ENCODE data around the gene COPZ1. TPM values are rescaled to one million over a fixed set of nuclear protein-coding genes. Genes with fewer than 3 reads are reported as not detected.
"Not testable (repeated sequence)": the region's sequence is repeated elsewhere in the genome, so short reads cannot be mapped to it uniquely, and the experiment has no call there.

The COPZ1 gene
- total RNA-seq, 1 donor from 2014 or later: 137 TPM

GRCh38 chr12:54306925-54307741 is 17.8 kb upstream of the COPZ1 start:
- Mint-ChIP-seq H3K27me3 (ENCODE audit: low read depth) (no peaks in the 10 kb centered on the region), H3K9me3 (no peaks in the 10 kb centered on the region), H3K4me1 (peaks cover 16% of the 10 kb centered on the region), H3K27ac (no peak overlapping the region), H3K4me3 (no peak overlapping the region), H3K36me3 (no peaks in the 10 kb centered on the region)
- TF ChIP-seq CTCF (IDR thresholded peaks at IDR 0.05; ENCODE audit: unreplicated experiment): no peak
- no peak for DNase-seq (ENCODE audit: low spot score in 2 of 2, unreplicated experiment in 2 of 2)

- Mint-ChIP-seq H3K27ac (no peak overlapping the region), H3K36me3 (no peaks in the 10 kb centered on the region), H3K9me3 (no peaks in the 10 kb centered on the region), H3K27me3 (ENCODE audit: low read depth) (no peaks in the 10 kb centered on the region), H3K4me3 (no peak overlapping the region), H3K4me1 (peaks cover 6% of the 10 kb centered on the region)
- TF ChIP-seq CTCF (IDR thresholded peaks at IDR 0.05; ENCODE audit: unreplicated experiment): no peak
- DNase-seq (ENCODE audit: low spot score in 2 of 2, unreplicated experiment in 2 of 2): no peak
These were observed 13.9 kb upstream of the COPZ1 start for GRCh38 chr12:54311051-54311450.

- not testable (repeated sequence) for H3K4me3 Mint-ChIP-seq; DNase-seq (ENCODE audit: low spot score in 2 of 2, unreplicated experiment in 2 of 2); H3K36me3 Mint-ChIP-seq; H3K27ac Mint-ChIP-seq; H3K9me3 Mint-ChIP-seq; H3K4me1 Mint-ChIP-seq; H3K27me3 Mint-ChIP-seq (ENCODE audit: low read depth)
These were observed 12.6 kb upstream of the COPZ1 start for GRCh38 chr12:54312309-54312708.

- Mint-ChIP-seq H3K4me1 (peaks cover 14% of the 10 kb centered on the region), H3K4me3 (no peak overlapping the region), H3K27me3 (ENCODE audit: low read depth) (no peaks in the 10 kb centered on the region), H3K9me3 (no peaks in the 10 kb centered on the region), H3K27ac (no peak overlapping the region), H3K36me3 (no peaks in the 10 kb centered on the region)
- no peak for DNase-seq (ENCODE audit: low spot score in 2 of 2, unreplicated experiment in 2 of 2)
- TF ChIP-seq CTCF (IDR thresholded peaks at IDR 0.05; ENCODE audit: unreplicated experiment): no peak
These were observed 3.6 kb upstream of the COPZ1 start for GRCh38 chr12:54321363-54321762.

GRCh38 chr12:54325442-54326109 is 645 bp downstream of the COPZ1 start:
- Mint-ChIP-seq H3K27ac (peak overlapping the region; percentile 99), H3K4me3 (peak overlapping the region; percentile 94), H3K4me1 (peaks cover 44% of the 10 kb centered on the region)
- H3K27me3 Mint-ChIP-seq (ENCODE audit: low read depth); H3K9me3 Mint-ChIP-seq; DNase-seq (ENCODE audit: low spot score in 2 of 2, unreplicated experiment in 2 of 2); H3K36me3 Mint-ChIP-seq: not testable (repeated sequence)

- H3K9me3 Mint-ChIP-seq: no peaks in the 10 kb centered on the region
- peak overlapping the region; percentile 91 for H3K27ac Mint-ChIP-seq
- no peaks in the 10 kb centered on the region for H3K36me3 Mint-ChIP-seq
- DNase-seq (ENCODE audit: low spot score in 2 of 2, unreplicated experiment in 2 of 2): no peak
- no peak for TF ChIP-seq CTCF (IDR thresholded peaks at IDR 0.05; ENCODE audit: unreplicated experiment)
- peaks cover 60% of the 10 kb centered on the region for H3K4me1 Mint-ChIP-seq
- no peaks in the 10 kb centered on the region for H3K27me3 Mint-ChIP-seq (ENCODE audit: low read depth)
- peak overlapping the region; percentile 7 for H3K4me3 Mint-ChIP-seq
These were observed 3.8 kb downstream of the COPZ1 start for GRCh38 chr12:54328595-54329337.
